A549 (cell line): ENCODE data around the gene QRICH1. TPM values are rescaled to one million over a fixed set of nuclear protein-coding genes. Genes with fewer than 3 reads are reported as not detected.

ENCODE experiments used
- ATAC-seq, 2 experiments: fragments of 200-7000 bp in 1 of 2; fragments of >200 bp in 1 of 2; cut with Nextera tagmentation in 1 of 2; cut with Tn5 transposase in 1 of 2; 3 replicates each; pipeline versions ENCODE4 v1.8.0 to v1.9.1; 2018 to 2020; ENCODE audit warnings: mild to moderate bottlenecking in 1 of 2, moderate library complexity in 1 of 2
- CTCF ChIA-PET: fragments of 300-600 bp; sonication (Branson Sonifier 250); formaldehyde crosslinking; extraction: SDS; loops from one replicate; lab custom pipeline; 2021; ENCODE audit warnings: antibody characterized with exemption, inconsistent platforms; lab: Yijun Ruan, JAX
- POLR2A ChIA-PET: fragments of 350-600 bp; formaldehyde crosslinking; extraction: SDS; loops from one replicate; lab custom pipeline; 2021; ENCODE audit warnings: antibody characterized with exemption, inconsistent platforms; lab: Yijun Ruan, JAX
- DNase-seq, 2 experiments: peaks; one replicate each; pipeline versions ENCODE4 v3.0.0 to v3.0.0-alpha.2; 2011 to 2016; ENCODE audit warnings: low read depth in 1 of 2, low spot score in 1 of 2
- FAIRE-seq: peaks from 2 replicates; lab custom pipeline; 2011; peaks lifted over from hg19 to GRCh38; lab: Jason Lieb, UNC
- H3K27ac ChIP-seq, 2 experiments: fragments of >200 bp; sonication (Bioruptor Twin); formaldehyde crosslinking; 3 replicates each; pipeline ENCODE4 v1.5.1; 2016 to 2017
- H3K4me1 ChIP-seq: fragments of >200 bp; sonication (Bioruptor Twin); formaldehyde crosslinking; 3 replicates; pipeline ENCODE4 v1.6.1; 2016
- H3K4me2 ChIP-seq: fragments of >200 bp; sonication (Bioruptor Twin); formaldehyde crosslinking; 3 replicates; pipeline ENCODE4 v1.6.1; 2016
- H3K4me3 ChIP-seq: fragments of >200 bp; sonication (Bioruptor Twin); formaldehyde crosslinking; 3 replicates; pipeline ENCODE4 v1.5.1; 2016
- H3K9me3 ChIP-seq: fragments of >200 bp; sonication (Bioruptor Twin); formaldehyde crosslinking; 3 replicates; pipeline ENCODE4 v1.6.1; 2016
- BCL3 ChIP-seq: fragments of >200 bp; sonication (Bioruptor Twin); formaldehyde crosslinking; IDR thresholded peaks from 3 replicates; pipeline ENCODE4 v1.6.1; 2016
- CBX8 ChIP-seq: fragments of 200-600 bp; sonication (generic); IDR thresholded peaks from 2 replicates; pipeline ENCODE4 v1.6.1; 2016
- CHD4 ChIP-seq: fragments of 200-600 bp; sonication (generic); IDR thresholded peaks from 2 replicates; pipeline ENCODE4 v1.6.1; 2016; ENCODE audit warnings: antibody characterized with exemption, mild to moderate bottlenecking, borderline replicate concordance
- EHF ChIP-seq: fragments of 250-450 bp; sonication (Bioruptor Pico); IDR thresholded peaks from 2 replicates; pipeline ENCODE4 v1.5.0; 2020; ENCODE audit warnings: mild to moderate bottlenecking
- GATA3 ChIP-seq: IDR thresholded peaks from 2 replicates; pipeline ENCODE4 v1.6.1; 2012; ENCODE audit warnings: borderline replicate concordance
- HOXA7 ChIP-seq: fragments of 250-450 bp; sonication (Bioruptor Pico); IDR thresholded peaks from 2 replicates; pipeline ENCODE4 v1.5.0; 2020; ENCODE audit warnings: mild to moderate bottlenecking, moderate library complexity
- HOXB13 ChIP-seq: fragments of 250-450 bp; sonication (Bioruptor Pico); IDR thresholded peaks from 2 replicates; pipeline ENCODE4 v1.5.0; 2020; ENCODE audit warnings: low read depth, mild to moderate bottlenecking, moderate library complexity
- JUNB ChIP-seq: fragments of >200 bp; sonication (Bioruptor Twin); formaldehyde crosslinking; IDR thresholded peaks from 2 replicates; pipeline ENCODE4 v1.6.1; 2016
- KDM5A ChIP-seq: fragments of 200-600 bp; sonication (generic); IDR thresholded peaks from 2 replicates; pipeline ENCODE4 v1.6.1; 2016; ENCODE audit warnings: antibody characterized with exemption, mild to moderate bottlenecking
- MAFK ChIP-seq: fragments of 450-650 bp; IDR thresholded peaks from 2 replicates; pipeline ENCODE4 v1.6.1; 2014; ENCODE audit not compliant: partially characterized antibody
- MAZ ChIP-seq: fragments of 150-350 bp; IDR thresholded peaks from 2 replicates; pipeline ENCODE4 v1.6.1; 2014; ENCODE audit warnings: antibody characterized with exemption, low read depth, low read length, borderline replicate concordance
- MYC ChIP-seq: IDR thresholded peaks from 2 replicates; pipeline ENCODE4 v1.6.1; 2012; ENCODE audit warnings: mild to moderate bottlenecking, inconsistent platforms, low read length, improper control_type of control experiment, borderline replicate concordance
- NPAS2 ChIP-seq: fragments of 250-450 bp; sonication (Bioruptor Pico); IDR thresholded peaks from 2 replicates; pipeline ENCODE4 v1.8.0; 2022; ENCODE audit warnings: mild to moderate bottlenecking, moderate library complexity, borderline replicate concordance
- POLR2A ChIP-seq: IDR thresholded peaks from 2 replicates; pipeline ENCODE4 v1.6.1; 2012; ENCODE audit warnings: mild to moderate bottlenecking, low read length
- RARB ChIP-seq: fragments of 250-450 bp; sonication (Bioruptor Pico); IDR thresholded peaks from 2 replicates; pipeline ENCODE4 v1.8.0; 2021; ENCODE audit warnings: mild to moderate bottlenecking, moderate library complexity
- REST ChIP-seq: fragments of 200-600 bp; sonication (generic); IDR thresholded peaks from 2 replicates; pipeline ENCODE4 v1.6.1; 2016; ENCODE audit warnings: antibody characterized with exemption, mild to moderate bottlenecking, moderate library complexity
- RFX5 ChIP-seq: fragments of 450-650 bp; IDR thresholded peaks from 2 replicates; pipeline ENCODE4 v1.7.1; 2014; ENCODE audit warnings: antibody characterized with exemption, mild to moderate bottlenecking, moderate library complexity
- TP53 ChIP-seq: fragments of 250-450 bp; sonication (Bioruptor Pico); IDR thresholded peaks from 2 replicates; pipeline ENCODE4 v1.5.0; 2021; ENCODE audit warnings: mild to moderate bottlenecking, moderate library complexity
- USF2 ChIP-seq: fragments of 450-650 bp; IDR thresholded peaks from 2 replicates; pipeline ENCODE4 v1.6.1; 2014; ENCODE audit warnings: antibody characterized with exemption
- ZFP36 ChIP-seq: fragments of 450-650 bp; IDR thresholded peaks from 2 replicates; pipeline ENCODE4 v1.6.1; 2014; ENCODE audit warnings: borderline replicate concordance; ENCODE audit not compliant: partially characterized antibody
- ZSCAN20 ChIP-seq: fragments of 250-450 bp; sonication (Bioruptor Pico); IDR thresholded peaks from 2 replicates; pipeline ENCODE4 v1.8.0; 2022; ENCODE audit warnings: mild to moderate bottlenecking, moderate library complexity
- WGBS: methylation state at CpG from one replicate; pipeline ENCODE4 v1.1.6; 2017; ENCODE audit errors: missing lambda C conversion rate; 5-methylcytosine and 5-hydroxymethylcytosine counted together
- polyA plus RNA-seq, 4 experiments: library from polyadenylated mRNA; depleted of rRNA in 3 of 4; stranded (reverse); fragments of >200 nt; fragmentation: RNase III in 1 of 4; extraction: RNeasy Plus Mini Kit Qiagen cat#74134 plus additional on column Dnase treatment in 1 of 4; gene quantifications; 2 replicates in 3 of 4; 3 replicates in 1 of 4; pipeline ENCODE4 v1.2.3, GENCODE V29; 2011 to 2017
- TF ChIP-seq, protein P1 (sequence below): fragments of >200 bp; sonication (Bioruptor Twin); formaldehyde crosslinking; IDR thresholded peaks from 3 replicates; pipeline ENCODE4 v1.5.1; 2016
- TF ChIP-seq, protein P2 (sequence below): fragments of 250-450 bp; sonication (Bioruptor Pico); IDR thresholded peaks from 2 replicates; pipeline ENCODE4 v1.5.0; 2021; ENCODE audit warnings: mild to moderate bottlenecking, moderate library complexity, borderline replicate concordance

The QRICH1 gene
- polyA plus RNA-seq, 2 of the 4 experiments (the other 2 are of a cell fraction), result 47.9 to 53.8 TPM

DNA sequence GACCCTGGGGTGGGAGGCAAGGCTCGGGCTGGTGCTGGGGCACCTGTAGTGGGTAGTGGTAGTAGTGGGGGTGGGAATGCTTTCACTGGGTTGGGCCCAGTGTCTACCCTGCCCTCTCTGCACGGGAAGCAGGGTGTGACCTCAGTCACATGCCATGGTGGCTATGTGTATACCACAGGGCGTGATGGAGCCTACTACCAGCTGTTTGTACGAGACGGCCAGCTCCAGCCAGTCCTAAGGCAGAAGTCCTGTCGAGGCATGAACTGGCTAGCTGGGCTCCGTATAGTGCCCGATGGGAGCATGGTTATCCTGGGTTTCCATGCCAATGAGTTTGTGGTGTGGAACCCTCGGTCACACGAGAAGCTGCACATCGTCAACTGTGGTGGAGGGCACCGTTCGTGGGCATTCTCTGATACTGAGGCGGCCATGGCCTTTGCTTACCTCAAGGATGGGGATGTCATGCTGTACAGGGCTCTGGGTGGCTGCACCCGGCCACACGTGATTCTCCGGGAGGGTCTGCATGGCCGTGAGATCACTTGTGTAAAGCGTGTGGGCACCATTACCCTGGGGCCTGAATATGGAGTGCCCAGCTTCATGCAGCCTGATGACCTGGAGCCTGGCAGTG lies 80.6 kb downstream of the QRICH1 start:
- TF ChIP-seq GATA3, result no peak
- TF ChIP-seq ZSCAN20, result no peak
- TF ChIP-seq HOXA7 (CRISPR knock-in tag), result no peak
- no peak for TF ChIP-seq HOXB13 (CRISPR knock-in tag)
- no peak for TF ChIP-seq POLR2A
- TF ChIP-seq MAFK, result no peak
- TF ChIP-seq TP53, result no peak
- no peak for TF ChIP-seq CBX8
- TF ChIP-seq, protein P1, sequence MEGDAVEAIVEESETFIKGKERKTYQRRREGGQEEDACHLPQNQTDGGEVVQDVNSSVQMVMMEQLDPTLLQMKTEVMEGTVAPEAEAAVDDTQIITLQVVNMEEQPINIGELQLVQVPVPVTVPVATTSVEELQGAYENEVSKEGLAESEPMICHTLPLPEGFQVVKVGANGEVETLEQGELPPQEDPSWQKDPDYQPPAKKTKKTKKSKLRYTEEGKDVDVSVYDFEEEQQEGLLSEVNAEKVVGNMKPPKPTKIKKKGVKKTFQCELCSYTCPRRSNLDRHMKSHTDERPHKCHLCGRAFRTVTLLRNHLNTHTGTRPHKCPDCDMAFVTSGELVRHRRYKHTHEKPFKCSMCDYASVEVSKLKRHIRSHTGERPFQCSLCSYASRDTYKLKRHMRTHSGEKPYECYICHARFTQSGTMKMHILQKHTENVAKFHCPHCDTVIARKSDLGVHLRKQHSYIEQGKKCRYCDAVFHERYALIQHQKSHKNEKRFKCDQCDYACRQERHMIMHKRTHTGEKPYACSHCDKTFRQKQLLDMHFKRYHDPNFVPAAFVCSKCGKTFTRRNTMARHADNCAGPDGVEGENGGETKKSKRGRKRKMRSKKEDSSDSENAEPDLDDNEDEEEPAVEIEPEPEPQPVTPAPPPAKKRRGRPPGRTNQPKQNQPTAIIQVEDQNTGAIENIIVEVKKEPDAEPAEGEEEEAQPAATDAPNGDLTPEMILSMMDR, result no peak
- no peak for TF ChIP-seq MAZ
- no peak overlapping the region for H3K27ac ChIP-seq
- H3K9me3 ChIP-seq, result no peaks in the 10 kb centered on the region
- DNase-seq, result no peak
- CTCF ChIA-PET, result interaction anchor here (0.8 to 30.1 kb wide), 10 partner anchors 8 to 436 kb away, joined by 3 to 385 read pairs (median 5); partner anchors contain the start of genes IMPDH2, NDUFAF3, P4HTM and QRICH1
- peaks cover 10% of the 10 kb centered on the region; the same call in 2 of the 3 replicates for H3K4me1 ChIP-seq
- H3K4me3 ChIP-seq, result no peak overlapping the region
- ATAC-seq, result no peak
- FAIRE-seq, result no peak
- WGBS, result 90% methylated on average over 14 of the region's 19 CpGs
- H3K4me2 ChIP-seq, result no peak overlapping the region
- POLR2A ChIA-PET, result interaction anchor here (0.7 kb wide), 1 partner anchor 8 kb away, joined by 3 read pairs; the partner anchor contains the start of gene NDUFAF3

DNA sequence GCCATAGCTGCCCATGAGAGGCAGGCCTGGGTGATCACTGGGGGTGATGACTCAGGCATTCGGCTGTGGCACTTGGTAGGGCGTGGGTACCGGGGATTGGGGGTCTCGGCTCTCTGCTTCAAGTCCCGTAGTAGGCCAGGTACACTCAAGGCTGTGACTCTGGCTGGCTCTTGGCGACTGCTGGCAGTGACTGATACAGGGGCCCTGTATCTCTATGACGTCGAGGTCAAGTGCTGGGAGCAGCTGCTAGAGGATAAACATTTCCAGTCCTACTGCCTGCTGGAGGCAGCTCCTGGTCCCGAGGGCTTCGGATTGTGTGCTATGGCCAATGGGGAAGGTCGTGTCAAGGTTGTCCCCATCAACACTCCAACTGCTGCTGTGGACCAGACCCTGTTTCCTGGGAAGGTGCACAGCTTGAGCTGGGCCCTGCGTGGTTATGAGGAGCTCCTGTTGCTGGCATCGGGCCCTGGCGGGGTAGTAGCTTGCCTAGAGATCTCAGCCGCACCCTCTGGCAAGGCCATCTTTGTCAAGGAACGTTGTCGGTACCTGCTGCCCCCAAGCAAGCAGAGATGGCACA lies 81.3 kb downstream of the QRICH1 start:
- TF ChIP-seq RARB (CRISPR knock-in tag) (no peak), RFX5 (no peak)
- TF ChIP-seq, all 56 proteins: peak for 0
- Histone ChIP-seq H3K4me1 (peaks cover 13% of the 10 kb centered on the region; the same call in 2 of the 3 replicates), H3K27ac (no peak overlapping the region), H3K4me3 (no peak overlapping the region), H3K4me2 (no peak overlapping the region), H3K9me3 (no peaks in the 10 kb centered on the region)
- CTCF ChIA-PET, result interaction anchor here (1.4 to 30.1 kb wide), 5 partner anchors 8 to 82 kb away, joined by 3 to 385 read pairs (median 6); partner anchors contain the start of genes NDUFAF3, P4HTM and QRICH1
- DNase-seq (no peak), ATAC-seq (no peak), FAIRE-seq (no peak)
- POLR2A ChIA-PET, result interaction anchor here (0.6 to 2.5 kb wide), 2 partner anchors 9 to 612 kb away, joined by 8 to 10 read pairs; partner anchors contain the start of gene NDUFAF3
- WGBS, result 86% methylated on average over 8 of the region's 17 CpGs

GRCh38 chr3:49009396-49009795 lies 84.5 kb downstream of the QRICH1 start:
- no peak overlapping the region for H3K27ac ChIP-seq
- no peak overlapping the region for H3K4me3 ChIP-seq
- no peak for DNase-seq
- no peak overlapping the region for H3K4me2 ChIP-seq
- ChIA-PET CTCF (interaction anchor here (0.6 to 30.1 kb wide), 3 partner anchors 10 to 25 kb away, joined by 3 to 385 read pairs (median 65); partner anchors contain the start of genes DALRD3, NDUFAF3 and P4HTM), POLR2A (no interaction called here)
- ATAC-seq, result no peak
- no peak for FAIRE-seq
- peaks cover 21% of the 10 kb centered on the region; the same call in 2 of the 3 replicates for H3K4me1 ChIP-seq
- WGBS, result 72% methylated on average over 3 of the region's 3 CpGs
- H3K9me3 ChIP-seq, result no peaks in the 10 kb centered on the region
- TF ChIP-seq BCL3 (no peak), REST (no peak), CHD4 (no peak), RFX5 (no peak), RARB (CRISPR knock-in tag) (no peak), MYC (no peak), MAFK (no peak), JUNB (no peak), USF2 (no peak), EHF (no peak), KDM5A (no peak), ZFP36 (no peak), NPAS2 (CRISPR knock-in tag) (no peak)
- TF ChIP-seq, protein P2, sequence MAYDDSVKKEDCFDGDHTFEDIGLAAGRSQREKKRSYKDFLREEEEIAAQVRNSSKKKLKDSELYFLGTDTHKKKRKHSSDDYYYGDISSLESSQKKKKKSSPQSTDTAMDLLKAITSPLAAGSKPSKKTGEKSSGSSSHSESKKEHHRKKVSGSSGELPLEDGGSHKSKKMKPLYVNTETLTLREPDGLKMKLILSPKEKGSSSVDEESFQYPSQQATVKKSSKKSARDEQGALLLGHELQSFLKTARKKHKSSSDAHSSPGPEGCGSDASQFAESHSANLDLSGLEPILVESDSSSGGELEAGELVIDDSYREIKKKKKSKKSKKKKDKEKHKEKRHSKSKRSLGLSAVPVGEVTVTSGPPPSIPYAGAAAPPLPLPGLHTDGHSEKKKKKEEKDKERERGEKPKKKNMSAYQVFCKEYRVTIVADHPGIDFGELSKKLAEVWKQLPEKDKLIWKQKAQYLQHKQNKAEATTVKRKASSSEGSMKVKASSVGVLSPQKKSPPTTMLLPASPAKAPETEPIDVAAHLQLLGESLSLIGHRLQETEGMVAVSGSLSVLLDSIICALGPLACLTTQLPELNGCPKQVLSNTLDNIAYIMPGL (CRISPR knock-in tag), result no peak
